HL-60/S4 treated with phorbol 12-myristate 13-acetate at 8.2 ng/mL for 4 days and 3 days (cell line): Measurements from ENCODE around the gene KISS1R.

Source experiments
- in situ Hi-C: fragments of 300-500 bp; cut with MboI; formaldehyde crosslinking; loops from 2 replicates; pipeline ENCODE4 v1.15.0; 2022; ENCODE audit warnings: low sequenced_read_pairs

Gene KISS1R

GRCh38 chr19:897442-898039, 19.6 kb upstream of the KISS1R start:
- in situ Hi-C loops, result no loop called here

DNA sequence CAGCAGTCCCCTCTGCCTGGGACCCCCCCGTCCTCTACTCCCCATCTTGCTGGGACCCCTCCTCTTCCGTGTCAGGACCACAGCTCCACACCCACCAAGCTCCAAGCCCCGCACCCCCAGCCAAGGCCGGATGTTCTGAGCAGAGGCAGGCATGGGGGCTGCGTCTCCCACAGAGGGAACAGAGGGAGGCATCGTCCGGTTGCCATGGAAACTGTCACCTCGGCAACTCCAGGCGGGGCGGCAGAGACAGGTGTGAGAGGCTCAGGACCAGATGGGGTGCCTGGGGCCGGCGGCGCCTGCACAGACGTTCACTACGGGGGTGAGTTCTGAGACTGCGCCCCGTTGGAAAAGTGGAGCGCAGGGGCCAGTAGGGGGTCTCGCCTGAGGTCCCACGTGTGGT, 18.5 kb upstream of the KISS1R start:
- in situ Hi-C loops, result no loop called here

DNA sequence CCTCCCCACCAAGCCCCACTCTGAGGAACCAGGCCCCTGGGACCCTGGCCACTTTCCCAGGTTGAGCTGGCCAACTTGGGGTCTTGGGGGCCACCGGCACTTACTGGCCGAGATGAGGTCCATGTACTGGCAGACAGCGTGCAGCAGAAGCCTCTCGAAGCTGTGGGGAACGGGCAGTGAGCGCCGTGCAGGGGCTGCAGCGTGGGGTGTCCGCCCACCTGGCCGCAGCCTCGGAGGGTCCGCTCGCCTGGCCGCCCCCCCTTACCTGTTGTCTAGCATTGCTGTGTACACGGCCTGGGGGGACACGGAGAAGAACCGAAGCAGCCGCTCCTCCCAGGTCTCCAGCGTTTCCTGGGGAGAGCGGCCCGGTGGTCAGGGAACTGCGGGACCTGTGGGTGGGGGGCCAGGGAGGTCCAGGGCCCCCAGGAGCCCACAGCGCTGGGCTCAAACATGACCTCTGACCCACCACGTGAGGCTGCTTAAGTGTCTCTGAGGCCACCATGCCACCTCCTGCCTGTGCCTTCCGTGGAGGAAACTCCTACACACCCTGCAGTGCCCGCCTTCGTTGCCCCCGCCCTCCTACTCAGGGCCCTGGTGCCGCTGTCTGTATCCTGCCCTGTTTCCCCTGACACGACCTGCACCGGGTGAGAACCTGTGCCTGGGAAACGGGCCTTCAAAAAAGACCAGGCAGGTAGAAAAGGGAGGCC, 17.6 kb upstream of the KISS1R start:
- in situ Hi-C loops, result no loop called here

GRCh38 chr19:900043-900301, 17.2 kb upstream of the KISS1R start:
- in situ Hi-C loops, result no loop called here

GRCh38 chr19:900302-901111, 16.6 kb upstream of the KISS1R start:
- in situ Hi-C loops, result no loop called here

DNA sequence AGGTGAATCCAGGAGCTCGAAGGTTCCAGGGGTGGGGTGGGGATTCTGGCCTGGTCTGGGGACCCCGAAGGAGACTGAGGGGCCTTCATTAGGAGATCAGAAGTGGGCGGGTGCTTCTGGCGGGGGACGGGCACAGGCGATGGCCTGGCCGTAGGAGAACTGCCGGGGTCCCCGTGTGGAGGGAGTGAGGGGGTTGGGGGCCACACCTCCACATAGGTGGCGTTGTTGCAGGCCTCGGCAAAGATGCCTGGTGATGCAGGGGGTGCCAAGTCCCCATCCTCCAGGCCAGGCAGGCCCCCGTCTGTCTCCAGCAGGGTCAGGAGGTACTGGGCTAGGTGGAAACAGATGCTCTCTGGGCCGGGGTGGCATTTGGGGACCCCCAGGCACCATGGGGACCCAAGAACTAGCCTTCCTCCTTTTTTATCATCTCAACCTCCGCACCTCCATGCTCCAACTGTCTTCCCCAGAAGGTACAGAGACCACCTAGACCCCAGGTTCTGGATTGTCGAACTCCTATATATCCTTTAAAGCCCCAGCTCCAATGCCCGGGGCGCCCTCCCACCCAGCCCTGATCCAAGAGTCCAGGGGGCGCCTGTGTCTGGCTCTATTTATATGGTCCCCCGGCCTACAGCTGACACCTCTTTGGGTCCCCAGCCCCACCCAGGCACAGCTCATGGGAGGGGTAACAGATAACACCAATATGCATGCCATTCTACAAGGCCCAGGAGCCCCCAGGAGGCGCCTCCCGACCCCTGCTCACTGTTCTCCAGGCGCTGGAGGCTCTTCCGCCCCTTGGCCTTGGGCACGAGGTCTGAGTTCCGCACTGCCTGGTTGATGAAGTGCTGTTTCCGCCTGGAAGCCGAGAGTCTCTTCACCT, 15.7 kb upstream of the KISS1R start:
- in situ Hi-C loops, result no loop called here

DNA sequence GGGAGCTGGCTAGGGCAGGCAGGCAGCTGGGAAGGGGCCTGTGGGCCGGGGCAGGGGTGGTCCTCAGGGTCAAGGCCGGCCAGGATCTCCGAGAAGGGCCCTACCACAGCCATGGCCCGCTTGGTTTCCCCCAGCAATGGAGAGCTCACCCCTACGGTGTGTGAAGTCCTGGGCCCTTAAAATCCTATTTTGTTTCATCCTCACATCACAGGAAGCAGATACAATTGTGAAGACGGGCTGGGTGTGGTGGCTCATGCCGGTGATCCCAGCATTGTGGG, 15.1 kb upstream of the KISS1R start:
- in situ Hi-C loops, result no loop called here

DNA sequence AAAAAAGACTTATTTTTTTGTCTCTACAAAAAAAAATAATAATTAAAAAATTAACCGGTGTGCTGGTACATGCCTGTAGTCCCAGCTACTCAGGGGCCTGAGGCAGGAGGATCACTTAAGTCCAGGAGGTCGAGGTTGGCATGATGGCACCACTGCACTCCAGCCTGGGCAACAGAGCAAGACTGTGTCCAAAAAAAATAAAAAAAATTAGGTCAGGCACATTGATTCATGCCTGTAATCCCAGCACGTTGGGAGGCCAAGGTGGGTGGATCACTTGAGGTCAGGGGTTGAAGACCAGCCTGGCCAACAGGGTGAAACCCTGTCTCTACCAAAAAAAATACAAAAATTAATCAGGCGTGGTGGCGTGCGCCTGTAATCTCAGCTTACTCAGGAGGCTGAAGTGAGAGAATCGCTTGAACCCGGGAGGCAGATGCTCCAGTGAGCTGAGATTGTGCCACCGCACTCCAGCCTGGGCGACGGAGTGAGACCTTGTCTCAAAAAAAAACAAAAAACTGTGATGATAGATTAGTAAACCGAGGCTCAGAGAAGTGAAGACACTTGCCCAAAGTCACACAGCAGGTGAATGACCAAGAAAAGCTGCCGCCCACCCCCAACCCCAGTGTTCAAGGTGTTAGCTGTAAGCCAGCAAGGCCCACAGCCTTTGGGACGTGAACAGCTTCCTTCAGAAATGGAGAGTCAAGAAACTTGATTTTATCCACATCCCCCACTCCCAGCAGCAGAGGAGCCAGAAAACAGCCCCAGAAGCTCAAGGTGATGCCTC, 14.5 kb upstream of the KISS1R start:
- in situ Hi-C loops, result no loop called here

DNA sequence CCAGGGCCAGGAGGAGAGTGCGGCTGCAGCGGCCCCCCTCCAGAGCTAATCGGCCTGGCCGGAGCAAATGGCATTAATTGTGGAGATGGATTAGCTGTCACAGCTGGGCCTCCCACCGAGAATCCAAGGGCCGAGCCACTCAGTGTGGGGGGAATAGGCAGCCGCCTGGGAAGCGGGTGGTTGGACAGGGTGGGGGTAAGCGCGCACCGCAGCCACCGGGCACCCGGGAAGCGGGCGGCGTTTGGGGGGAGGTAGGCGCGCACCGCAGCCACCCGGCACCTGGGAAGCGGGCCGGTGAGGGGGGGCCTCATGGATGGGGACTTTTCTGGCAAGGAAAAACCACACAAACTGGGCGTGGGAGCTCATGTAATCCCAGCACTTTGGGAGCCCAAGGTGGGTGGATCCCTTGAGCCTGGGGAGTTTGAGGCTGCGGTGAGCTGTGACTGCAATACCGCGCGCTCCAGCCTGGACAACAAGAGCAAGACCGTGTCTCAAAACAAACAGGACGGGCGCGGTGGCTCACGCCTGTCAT, 13.8 kb upstream of the KISS1R start:
- in situ Hi-C loops, result no loop called here

DNA sequence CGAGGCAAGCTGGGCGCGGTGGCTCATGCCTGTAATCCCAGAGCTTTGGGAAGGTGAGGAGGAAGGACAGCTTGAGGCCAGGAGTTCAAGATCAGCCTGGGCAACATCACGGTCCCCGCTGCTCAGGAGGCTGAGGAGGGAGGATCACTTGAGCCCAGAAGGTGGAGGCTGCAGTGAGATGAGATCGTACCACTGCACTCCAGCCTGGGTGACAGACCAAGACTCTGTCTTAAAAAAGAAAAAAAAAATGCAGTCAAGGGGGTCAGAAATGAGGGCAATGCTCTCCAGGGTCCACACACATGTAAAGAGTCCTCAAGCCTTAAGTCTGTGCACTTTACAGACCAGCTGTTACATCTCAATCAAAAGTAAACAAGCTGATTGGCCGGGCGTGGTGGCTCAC, 12.6 kb upstream of the KISS1R start:
- in situ Hi-C loops, result no loop called here

DNA sequence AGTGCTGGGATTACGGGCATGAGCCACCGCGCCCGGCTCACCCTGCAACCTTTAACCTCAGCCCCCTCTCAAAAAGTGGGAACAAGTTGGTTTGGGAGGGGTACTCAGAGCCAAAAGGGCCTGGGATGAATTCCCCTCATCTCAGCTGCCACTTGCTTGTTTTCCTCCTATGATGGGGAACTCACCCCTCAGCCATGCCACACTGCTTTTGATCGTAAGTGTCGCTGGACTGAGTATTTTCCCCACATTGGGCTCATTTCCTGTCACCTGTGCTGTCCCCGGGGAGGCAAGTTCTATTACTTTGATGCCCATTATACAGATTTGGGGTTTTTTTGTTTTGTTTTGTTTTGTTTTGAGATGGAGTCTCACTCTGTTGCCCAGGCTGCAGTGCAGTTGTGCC, 10.7 kb upstream of the KISS1R start:
- in situ Hi-C loops, result no loop called here

DNA sequence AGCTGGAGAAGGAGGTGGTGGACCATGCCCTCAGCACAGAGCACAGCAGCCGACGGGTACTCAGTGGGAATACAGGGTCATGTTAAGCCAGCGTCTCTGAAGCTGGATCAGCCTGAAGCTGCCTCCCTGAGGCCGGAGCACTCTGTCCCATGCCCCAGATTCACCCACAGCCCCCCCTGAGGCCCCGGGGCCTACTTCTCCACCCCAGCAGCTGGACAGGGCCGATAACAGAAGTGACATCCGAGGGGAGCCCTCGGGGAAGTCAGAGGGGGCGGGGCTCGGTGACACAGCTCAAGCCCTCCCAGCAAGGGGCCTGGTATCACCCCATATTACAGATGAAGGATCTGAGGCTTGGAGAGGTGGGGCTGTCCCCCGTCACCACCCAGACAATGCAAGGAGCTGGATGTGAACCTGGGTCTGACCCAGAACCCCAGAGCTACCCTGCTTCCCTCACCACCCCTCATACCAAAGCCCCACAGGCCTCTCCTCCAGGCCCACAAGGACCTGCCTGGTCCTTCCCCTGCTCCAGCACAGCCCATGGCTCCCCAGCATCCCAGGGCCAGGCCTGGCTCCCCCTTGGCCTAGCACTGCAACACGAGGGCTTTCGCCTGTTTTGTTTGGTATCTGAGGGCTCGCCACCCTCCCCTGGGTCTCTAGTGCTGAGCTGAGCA, 9.8 kb upstream of the KISS1R start:
- in situ Hi-C loops, result no loop called here

DNA sequence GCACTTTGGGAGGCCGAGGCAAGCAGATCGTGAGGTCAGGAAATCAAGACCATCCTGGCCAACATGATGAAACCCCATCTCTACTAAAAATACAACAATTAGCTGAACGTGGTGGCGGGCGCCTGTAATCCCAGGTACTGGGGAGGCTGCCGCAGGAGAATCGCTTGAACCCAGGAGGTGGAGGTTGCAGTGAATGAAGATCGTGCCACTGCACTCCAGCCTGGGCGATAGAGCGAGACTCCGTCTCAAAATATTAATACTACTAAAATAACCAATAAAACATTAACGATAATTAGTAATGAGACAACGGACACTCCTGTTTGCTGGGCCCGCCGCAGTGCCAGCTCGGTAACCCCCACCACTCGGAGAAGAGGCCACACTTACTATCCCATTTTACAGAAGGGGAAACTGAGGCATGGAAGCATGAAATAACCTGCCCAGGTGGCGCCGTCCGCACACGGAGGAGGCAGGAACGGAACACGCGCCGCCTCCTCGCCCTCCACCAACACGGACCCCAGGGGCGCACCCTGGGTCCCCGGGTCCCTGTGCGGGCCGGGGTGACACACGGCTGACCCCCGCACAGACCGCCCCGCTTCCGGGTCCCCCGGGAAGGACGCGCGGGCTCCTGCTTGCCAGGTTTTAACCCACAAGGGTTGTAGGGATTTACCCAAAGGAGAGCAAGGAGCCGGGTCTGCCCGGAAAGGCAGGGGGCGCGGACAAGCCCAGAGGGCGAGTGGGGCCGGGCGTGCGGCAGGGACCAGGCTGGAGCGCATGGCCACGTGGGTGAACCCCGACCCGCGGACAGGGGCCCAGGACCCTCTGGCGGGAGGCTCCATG, 5.7 kb upstream of the KISS1R start:
- in situ Hi-C loops, result loop anchor here (10.0 kb wide), 1 partner anchor 147 kb away; no protein-coding TSS in a partner anchor

DNA sequence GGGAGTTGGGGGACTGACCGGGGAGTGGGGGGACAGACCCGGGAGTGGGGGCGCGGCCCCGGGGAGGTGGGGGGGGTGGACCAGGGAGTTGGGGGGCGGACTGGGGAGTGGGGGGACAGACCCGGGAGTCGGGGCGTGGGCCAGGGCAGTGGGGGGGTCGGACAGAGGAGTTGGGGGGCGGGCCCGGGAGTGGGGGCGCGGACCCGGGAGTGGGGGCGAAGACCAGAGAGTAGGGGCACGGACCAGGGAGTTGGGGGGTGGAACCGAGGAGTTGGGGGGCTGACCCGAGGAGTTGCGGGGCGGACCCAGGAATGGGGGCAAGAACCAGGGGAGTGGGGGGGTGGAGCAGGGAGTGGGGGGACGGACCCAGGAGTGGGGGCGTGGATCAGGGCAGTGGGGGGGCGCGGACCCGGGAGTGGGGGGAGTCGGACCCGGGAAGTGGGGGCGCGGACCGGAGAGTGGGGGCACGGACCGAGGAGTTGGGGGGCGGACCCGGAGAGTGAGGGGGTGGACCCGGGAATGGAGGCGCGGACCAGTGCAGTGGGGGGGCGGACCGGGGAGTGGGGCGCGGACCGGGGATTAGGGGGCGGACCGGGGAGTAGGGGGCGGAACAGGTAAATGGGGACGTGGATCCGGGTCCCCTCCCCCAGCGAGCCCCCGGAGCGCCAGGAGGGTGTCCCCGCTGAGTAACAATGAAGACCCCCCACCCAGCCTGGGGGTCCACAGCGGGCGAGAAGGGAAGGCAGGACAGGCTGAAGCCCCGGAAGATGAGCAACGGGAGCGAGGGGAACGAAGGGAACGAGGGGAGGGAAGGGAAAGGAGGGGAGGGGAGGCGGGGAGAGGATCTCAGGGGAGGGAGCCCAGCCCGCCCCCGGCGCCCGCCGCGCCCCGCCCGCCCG, 4.7 kb upstream of the KISS1R start:
- in situ Hi-C loops, result loop anchor here (10.0 kb wide), 1 partner anchor 148 kb away; no protein-coding TSS in a partner anchor

- in situ Hi-C loops, result loop anchor here (10.0 kb wide), 1 partner anchor 148 kb away; no protein-coding TSS in a partner anchor
Measured at GRCh38 chr19:913080-913748, 3.9 kb upstream of the KISS1R start, which contains the start of gene R3HDM4. Gene R3HDM4, minus strand, starts transcription at chr19:913219. Its CDS starts 62 bp downstream, at chr19:913157.

DNA sequence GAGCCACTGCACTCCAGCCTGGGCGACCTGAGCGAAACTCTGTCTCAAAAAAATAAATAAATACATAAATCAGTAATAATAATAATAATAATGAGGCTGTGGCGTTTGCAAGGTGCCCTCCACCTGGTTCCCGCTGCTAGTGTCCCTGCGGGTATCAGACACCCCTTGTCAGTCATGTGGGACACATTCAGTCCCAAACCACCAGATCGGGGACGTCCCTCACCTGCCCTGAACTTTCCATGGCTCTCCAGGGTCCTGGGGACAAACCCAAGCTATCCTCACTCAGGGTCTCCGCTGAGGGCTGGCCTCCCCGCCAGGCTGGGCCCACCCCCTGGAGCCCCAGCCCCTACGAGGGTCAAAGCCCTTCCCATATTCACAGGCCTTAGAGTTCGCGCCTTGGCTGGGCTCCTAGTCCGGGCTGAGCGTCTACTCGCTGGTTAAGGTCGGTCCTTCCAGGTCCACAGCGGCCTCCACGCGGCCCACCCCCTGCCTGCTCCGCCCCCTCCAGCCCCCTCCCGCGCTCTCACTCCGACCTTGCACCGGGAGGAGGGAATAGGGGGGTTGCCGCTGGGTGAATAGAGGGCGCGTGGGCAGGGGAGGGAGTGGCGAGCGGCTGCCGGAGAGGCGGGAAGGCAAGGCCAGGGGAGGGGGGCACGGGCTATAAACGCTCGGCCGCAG, 349 bp upstream of the KISS1R start:
- in situ Hi-C loops, result loop anchor here (10.0 kb wide), 1 partner anchor 152 kb away; no protein-coding TSS in a partner anchor

- in situ Hi-C loops, result loop anchor here (10.0 kb wide), 1 partner anchor 153 kb away; no protein-coding TSS in a partner anchor
Measured at GRCh38 chr19:918152-918437, 962 bp downstream of the KISS1R start.
